LHCN-M2 (cell line): ENCODE results near the gene TFPT. TPM values are rescaled to one million over a fixed set of nuclear protein-coding genes. Genes with fewer than 3 reads are reported as not detected.
"Not testable (repeated sequence)": the region's sequence is repeated elsewhere in the genome, so short reads cannot be mapped to it uniquely, and the experiment has no call there.

Experiments used
- DNase-seq: peaks from one replicate; pipeline ENCODE4 v3.0.0-alpha.2; 2012; ENCODE audit warnings: low read depth
- total RNA-seq: library from RNA; depleted of rRNA; stranded (reverse); fragments of >200 nt; gene quantifications from 2 replicates; pipeline ENCODE4 v1.2.3, GENCODE V29; 2014

The TFPT gene
- total RNA-seq, 1 experiment from 2014 or later = 15.2 TPM

DNA sequence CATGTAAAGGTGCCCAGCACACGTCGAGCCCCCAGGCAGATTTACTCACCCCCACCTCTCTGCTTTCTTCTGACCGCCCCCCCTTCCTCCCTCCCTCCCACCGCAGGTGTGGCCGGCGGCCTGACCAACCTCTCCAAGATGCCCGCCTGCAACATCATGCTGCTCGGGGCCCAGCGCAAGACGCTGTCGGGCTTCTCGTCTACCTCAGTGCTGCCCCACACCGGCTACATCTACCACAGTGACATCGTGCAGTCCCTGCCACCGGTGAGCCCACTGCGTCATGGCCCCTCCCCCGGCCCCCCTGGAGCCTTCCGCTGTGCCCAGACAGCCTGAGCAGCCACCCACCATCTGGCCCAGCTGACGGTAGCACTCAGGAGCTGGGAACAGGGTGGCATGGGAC is 8.9 kb upstream of the TFPT start:
- no peak for DNase-seq

DNA sequence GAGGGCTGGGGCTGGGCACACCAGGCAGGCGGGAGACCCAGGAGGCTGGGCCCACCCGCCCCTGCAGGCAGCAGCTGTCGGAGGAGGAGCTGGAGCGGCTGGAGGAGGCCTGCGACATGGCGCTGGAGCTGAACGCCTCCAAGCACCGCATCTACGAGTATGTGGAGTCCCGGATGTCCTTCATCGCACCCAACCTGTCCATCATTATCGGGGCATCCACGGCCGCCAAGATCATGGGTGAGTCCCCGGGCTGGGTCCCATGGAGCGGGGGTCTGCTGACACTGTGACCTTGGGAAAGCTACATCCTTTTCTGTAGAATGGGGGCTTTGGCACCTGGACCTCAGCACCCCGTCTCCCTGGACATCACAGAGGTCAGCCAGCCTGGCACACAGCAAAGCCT is 8.2 kb upstream of the TFPT start:
- DNase-seq = no peak

DNA sequence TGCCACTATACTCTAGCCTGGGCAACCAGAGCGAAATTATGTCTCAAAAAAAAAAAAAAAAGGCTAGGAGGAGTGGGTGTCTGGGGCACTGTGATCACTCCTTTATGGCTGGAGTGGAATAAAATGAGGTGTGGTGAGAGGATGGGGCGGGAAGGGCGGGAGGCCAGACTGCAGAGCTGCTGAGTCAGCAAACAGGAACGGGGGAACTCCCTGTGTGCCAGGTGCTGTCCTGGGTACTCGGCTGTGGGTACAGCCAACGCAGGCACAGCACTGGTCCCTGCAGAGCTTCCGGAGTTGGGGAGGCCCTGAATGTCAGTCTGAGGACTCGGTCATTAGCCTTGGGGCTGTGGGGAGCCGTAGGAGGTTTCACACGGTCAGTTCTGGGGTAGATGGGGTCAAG is 5.8 kb upstream of the TFPT start:
- DNase-seq = no peak

DNA sequence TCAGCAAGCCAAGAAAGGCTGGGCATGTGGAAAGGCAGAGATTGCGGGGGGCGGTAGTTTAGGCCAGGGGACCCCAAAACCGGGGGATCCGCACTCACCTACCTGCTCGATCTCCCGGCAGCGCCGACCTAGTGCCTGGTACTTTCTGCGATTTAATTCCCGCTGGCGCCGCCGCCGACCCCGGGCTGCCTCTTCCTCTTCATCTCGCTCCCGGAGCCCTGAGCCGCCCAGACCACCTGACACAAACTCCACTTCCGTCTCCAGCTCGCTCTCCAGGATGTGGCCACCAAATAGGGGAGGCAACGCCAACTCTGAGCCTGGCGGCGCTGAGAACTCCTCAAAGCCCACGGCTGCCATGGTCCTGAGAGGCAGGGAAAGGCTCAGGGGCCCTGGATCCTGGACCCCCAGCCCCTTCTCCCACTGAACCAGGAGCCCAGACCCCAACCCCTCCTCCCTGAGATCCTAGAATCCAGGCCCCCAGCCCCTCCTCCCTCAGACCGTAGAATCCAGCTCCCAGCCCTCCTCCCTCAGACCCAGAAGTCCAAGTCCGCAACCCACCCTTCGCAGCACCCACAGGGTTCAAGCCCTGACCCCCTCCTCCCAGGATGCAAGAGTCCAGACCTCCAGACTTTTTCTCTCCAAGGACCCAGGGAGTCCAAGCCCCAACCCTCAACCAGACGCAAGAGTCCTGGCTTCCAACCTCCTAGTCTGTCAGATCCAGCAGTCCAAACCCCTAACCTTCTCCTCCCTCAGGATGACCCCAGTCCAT is 933 bp downstream of the TFPT start:
- no peak for DNase-seq

DNA sequence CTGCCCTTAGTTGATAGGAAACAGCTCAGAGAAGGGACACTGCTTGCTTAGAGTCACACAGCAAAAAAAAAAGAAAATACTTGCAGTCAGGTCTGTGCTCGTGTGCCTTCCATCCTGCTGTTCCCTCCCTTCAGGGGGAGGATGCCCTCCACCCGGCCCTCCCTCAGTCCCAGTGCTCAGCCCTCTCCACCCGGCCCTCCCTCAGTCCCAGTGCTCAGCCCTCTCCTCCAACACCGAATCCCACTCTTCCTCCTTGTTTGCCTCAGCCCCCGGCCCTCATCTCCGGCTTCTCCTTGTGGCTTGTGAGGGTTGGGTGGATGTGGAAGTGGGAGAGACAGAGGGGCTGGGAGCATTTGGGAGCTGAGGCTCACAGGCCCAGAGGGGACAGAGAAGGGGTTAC is 5.8 kb downstream of the TFPT start:
- no peak for DNase-seq

DNA sequence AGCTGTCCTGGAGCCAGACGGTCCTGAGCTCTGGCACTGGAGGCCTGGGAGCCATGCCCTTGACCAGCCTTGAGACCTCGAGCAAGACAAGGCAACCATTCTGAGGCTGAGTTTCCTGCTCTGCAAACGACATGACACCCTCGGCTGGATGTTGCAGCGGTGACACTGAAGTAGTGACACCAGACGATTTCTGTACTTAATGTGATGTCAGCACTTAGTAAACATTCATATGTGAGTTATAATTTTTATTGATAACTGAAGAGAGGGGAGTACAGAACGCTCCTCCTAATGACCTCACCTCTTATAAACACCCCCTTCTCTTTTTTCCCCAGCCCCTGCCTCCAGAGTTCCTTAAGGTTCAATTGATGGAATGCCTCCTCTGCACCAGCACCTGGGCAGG is 7.0 kb downstream of the TFPT start:
- no peak for DNase-seq

DNA sequence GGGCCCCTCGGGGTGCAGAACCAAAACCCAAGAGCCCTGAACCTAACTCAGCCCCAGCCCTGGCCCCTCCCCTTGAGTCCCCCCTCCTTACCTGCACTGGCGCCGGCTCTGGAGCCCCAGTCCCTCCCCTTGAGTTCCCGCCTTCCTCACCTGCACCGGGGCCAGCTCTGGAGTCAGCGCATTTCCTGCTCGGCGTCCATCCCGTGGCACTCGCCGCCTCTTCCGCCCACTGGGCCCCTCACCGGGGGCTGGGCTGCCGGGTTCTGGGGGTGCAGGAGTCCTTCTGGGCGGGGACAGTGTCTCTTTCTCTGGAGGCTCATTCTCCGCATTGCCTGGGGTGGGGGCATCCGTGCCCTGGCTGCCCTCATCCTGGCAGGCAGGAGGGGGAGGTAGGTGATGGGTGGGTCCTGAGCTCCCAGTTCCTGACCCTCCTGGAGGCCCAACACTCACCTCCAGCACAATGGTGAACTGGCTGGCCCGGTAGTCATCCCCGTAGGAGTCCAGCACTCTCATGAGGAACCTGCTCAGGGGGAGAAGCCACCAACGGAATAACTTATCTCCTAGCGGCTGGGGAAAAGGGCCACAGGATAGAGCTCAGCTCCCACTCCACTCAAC is 7.5 kb downstream of the TFPT start:
- no peak for DNase-seq

DNA sequence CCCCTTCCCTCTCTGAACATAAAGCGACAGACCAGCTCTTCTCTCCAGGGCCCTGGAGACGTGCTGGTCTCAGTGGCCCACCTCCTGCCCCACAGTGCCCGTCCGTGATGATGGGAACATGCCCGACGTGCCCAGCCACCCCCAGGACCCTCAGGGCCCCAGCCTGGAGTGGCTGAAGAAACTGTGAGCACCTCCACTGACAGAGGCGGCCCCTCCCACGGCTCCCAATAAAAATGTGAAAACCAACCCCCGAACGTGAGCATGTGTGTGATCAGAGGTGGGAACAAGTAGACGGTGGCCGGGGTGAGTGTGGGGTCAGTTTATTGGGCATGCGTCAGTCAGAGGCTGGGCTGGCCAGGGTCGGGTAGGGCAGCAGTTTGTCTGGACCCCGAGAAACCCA is 8.7 kb downstream of the TFPT start:
- DNase-seq = no peak

DNA sequence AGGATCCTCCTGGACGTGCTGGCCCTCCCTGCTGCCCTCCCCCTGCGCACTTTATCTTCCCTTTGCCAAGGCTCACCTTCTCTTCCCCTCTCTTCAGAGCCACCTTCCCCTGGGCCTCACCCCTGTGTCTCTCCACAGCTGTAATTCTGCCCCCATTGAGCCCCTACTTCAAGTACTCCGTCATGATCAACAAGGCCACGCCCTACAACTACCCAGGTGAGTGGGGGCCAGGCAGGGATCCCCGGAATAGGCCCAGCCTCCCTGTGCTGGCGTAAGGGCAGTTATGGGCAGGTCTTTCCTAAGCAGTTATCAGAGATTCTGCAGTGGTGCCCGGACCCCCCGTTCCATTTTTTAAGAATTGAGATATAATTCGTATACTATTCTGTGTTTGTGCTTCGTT is 9.7 kb downstream of the TFPT start:
- DNase-seq = no peak

DNA sequence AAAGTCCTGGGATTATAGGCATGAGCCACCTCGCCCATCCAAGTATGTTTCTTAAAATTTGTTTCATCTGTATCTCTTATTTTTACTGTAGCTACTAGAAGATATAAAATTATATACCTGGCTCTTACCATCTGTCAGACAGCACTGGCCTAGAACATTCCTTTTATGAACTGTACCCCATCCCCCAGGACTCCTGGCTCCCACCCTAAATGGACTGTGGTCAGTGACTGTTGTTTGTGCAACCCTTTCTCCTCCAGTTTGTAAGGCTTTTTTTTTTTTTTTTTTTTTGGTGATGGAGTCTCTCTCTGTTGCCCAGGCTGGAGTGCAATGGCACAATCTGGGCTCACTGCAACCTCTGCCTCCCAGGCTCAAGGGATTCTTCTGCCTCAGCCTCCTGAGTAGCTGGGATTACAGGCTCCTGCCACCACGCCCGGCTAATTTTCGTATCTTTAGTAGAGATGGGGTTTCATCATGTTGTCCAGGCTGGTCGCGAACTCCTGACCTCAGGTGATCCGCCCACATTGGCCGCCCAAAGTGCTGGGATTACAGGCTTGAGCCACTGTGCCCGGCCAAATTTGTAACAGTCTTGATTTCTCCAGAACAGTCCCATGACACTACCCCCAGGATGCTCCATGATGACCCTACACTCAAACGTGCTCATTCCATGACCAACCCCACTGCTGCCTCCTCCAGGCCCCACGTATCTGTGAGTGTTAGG is 10.3 kb downstream of the TFPT start:
- DNase-seq = no peak

DNA sequence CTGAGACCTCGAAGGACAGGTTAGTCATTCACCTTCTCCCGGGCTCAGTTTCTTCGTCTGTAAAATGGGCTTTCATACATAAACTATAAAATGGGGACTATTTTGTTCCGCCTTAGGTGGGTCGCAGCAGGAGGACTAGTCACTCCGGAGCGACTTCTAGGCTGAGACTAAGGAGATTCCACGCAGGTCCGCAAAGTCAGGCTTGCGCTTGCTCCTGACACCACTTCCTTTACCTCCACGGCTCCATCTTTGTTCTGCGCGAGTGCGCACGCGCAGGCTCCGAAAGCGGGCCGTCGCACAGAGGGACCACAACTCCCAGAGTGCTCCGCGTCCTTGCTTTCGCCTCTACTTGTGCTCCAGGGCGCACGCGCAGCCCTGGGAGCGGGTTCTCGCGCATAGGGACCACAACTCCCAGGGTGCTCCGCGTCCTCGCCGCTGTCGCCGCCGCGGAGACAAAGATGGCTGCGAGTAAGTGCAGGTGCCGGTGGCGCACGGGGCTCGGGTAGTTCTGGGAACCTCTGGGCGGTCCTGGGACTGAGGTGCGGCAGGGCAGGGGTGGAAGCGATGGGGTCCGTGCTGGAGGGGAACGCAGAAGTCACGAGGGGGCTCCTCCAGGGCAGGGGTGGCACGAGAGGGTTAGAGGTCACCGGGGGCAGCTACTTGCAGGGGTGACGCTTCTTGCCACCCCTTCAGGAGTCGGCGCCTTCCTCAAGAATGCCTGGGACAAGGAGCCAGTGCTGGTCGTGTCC is 12.9 kb downstream of the TFPT start, which contains the start of gene NDUFA3:
Gene NDUFA3 (plus strand): TSS at position 435 of the 749 bp plus-strand sequence. CDS start 24 bp downstream, at position 459.
- DNase-seq = peak; percentile 97

DNA sequence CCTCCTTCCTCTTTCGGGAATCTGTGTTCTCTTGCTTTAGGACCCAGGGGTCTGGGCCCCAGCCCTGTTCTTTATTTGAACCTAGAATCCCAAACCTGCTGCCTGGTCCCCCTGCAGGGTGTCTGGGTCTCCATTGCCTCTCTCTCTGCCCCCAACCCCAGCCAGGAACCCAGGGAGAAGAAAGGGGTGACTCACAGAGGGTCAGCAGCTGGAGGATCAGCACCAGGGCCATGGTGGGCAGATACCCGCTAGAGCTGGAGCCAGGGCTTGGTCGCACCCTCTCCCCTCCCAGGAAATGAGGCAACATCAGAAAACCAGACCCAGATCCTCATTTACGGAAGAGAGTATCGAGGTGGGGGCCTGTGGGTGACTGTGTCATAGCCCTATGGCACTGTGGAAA is 14.9 kb downstream of the TFPT start, which contains the start of gene OSCAR:
Gene OSCAR (minus strand): TSS at position 243 of the 400 bp plus-strand sequence. CDS start 11 bp downstream, at position 232.
- no peak for DNase-seq

DNA sequence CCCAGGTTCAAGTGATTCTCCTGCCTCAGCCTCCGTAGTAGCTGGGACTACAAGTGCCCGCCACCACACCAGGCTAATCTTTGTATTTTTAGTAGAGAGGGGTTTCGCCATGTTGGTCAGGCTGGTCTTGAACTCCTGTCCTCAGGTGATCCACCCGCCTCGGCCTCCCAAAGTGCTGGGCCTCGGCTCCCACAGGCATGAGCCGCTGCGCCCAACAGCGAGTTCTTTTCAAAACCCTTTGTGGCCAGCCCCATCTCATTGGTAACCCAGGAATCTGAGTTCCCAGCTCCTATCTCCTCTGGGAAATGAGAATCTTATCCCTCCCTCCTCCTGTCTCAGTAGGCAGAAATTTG is 15.6 kb downstream of the TFPT start:
- not testable (repeated sequence) for DNase-seq

DNA sequence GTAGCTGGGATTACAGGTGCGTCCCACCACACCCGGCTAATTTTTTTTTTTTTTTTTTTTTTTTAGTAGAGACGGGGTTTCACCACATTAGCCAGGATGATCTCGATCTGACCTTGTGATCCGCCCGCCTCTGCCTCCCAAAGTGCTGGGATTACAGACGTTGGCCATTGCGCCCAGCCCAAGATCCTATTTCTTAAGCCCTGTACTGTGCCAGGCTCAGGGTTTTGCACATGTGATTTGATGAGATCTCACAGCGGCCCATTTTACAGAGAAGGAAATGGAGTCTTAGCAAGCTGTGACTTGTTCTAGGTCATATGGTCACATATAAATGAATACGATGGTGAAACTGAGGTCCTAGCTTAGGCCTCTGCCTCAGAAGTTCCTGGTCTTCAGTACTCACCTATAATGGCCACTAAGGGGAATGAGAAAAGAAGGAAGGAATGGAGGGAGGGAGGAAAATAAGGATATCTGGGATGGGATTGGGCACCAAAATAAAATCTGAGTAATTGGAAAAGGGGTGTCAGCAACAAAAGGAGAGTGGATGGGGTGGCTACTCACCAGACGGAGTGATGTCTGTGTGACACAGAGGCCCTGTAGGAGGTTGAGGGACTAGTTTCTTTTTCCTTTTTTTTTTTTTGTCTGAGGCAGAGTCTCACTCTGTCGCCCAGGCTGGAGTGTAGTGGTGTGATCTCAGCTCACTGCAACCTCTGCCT is 16.1 kb downstream of the TFPT start:
- DNase-seq = no peak

DNA sequence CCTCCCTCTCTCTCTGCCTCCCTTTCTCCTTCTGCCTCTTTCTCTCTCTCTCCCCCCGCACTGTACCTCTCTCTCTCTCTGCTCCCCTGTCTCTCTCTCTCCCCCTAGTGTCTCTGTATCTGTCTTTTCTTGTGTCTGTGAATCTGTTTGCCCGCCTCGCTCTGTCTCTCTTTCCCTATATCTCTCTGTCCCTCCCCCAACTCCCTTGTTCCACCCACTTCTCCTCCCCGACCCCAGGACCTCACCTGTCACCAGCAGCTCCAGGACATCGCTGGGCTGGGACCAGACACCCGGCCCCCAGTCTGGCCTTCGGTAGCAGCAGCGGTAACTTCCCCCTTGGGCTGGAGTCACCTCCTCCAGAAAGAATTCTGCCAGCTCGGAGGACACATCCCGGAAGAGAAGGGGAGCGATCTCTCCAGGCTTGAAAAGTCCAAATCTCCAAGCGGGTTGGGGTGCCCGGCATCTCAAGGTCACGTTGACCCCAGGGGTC is 18.8 kb downstream of the TFPT start:
- DNase-seq = peak; percentile 66

DNA sequence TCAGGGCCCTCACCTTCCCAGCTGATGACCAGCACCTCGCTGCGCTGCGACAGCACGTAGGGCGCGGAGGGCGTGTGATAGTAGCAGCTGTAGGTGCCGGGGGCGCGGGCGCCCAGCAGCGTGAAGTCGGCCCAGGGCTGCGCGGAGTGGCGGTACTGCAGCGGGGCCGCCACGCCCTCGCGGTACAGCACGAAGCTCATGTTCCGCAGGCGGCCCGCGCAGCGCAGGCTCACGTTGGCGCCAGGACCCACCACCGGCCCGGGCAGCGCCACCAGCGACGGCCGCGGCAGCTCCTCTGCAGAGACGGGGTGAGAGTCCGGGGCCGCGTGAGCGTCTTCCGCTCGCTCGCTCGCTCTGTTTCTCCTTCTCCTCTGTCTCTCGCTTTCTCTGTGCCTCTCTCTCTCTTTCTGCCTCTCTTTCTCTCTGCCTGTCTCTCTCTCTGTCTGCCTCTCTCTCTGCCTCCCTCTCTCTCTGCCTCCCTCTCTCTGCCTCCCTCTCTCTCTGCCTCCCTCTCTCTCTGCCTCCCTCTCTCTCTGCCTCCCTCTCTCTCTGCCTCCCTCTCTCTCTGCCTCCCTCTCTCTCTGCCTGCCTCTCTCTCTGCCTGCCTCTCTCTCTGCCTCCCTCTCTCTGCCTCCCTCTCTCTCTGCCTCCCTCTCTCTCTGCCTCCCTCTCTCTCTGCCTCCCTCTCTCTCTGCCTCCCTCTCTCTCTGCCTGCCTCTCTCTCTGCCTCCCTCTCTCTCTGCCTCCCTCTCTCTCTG is 19.4 kb downstream of the TFPT start:
- DNase-seq = peak; percentile 39

DNA sequence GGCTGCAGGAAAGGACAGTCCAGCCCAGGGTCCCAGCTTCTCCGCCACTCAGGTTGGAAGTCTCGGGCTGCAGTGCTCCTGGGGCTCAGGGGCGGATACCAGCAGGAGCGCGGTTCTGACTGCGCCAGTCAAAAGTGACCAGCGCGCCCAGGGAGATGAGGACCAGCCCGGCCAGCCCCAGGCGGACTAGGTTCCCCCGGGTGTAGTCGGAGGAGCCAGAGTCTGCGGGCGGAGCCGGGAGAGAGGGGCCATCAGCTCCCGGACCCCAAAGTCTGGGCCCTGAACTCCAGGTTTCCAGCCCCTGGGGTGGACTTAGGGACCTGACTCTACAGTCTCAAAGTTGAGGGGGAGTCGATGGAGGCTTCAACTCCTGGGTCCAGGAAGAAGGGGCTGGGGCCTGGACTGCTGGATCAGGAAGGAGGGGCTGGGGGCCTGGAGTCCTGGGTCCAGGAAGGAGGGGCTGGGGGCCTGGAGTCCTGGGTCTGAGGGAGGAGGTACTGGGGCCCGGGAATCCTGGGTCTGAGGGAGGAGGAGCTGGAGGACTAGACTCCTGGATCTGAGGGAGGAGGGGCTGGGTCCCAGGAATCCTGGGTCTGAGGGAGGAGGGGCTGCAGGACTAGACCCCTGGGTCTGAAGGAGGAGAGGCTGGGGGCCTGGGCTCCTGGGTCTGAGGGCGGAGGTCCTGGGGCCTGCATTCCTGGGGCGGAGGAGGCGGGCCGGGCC is 20.2 kb downstream of the TFPT start:
- no peak for DNase-seq

DNA sequence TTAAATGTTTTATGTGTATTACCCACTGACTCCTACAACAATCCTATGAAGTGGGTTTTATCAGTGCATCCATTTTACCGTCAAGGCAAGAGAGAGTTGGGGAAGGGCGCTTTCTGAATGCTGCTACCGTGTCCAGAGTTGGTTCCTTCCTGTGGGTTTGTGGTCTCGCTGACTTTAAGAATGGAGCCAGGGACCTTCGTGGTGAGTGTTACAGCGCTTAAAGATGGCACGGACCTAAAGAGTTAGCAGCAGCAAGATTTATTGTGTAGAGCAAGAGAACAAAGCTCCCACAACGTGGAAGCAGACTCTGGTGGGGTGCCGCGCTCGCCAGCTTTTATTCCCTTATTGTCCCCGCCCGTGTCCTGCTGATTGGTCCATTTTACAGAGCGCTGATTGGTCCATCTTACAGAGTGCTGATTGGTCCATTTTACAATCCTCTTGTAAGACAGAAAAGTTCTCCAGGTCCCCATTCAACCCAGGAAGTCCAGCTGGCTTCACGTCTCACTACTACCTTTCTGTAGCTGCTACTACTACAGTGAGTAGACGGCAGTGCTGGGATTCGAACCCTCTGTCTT is 20.9 kb downstream of the TFPT start:
- no peak for DNase-seq

DNA sequence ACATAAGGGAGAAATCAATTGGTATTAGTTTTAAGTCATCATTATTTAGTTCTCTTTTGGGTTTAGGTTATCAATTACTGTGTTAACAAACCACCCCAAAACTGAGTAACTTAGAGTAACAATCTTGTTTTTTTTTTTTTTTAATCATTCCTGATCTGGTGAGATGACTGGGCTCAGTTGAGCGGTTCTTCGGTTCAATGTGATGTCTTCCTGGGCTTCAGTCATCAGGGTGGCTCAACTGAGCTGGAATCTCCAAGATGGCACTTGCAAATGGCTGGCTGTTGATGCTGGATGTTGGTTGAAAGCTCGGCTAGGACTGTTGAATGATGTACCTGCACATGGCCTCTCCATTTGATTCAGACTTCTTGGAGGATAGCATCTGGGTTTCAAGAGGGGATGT is 31.0 kb downstream of the TFPT start:
- DNase-seq = no peak
